K562 (cell line): ENCODE data around the gene SYNJ2. TPM values are rescaled to one million over a fixed set of nuclear protein-coding genes. Genes with fewer than 3 reads are reported as not detected.
A peak's percentile ranks its signal among the peaks of the same experiment; 100 is the strongest.

Source experiments
- CBFA2T3 ChIP-seq: fragments of 450-650 bp; IDR thresholded peaks from 2 replicates; pipeline ENCODE4 v1.6.1; 2017
- E2F1 ChIP-seq: sonication (generic); formaldehyde crosslinking; IDR thresholded peaks from 2 replicates; pipeline ENCODE4 v1.8.1; 2023; ENCODE audit warnings: mild to moderate bottlenecking, missing genetic modification reagents, moderate library complexity
- E2F6 ChIP-seq, 2 experiments: IDR thresholded peaks; 2 replicates each; pipeline ENCODE4 v1.6.1; 2011; ENCODE audit warnings: borderline replicate concordance in 1 of 2, control low read depth in 1 of 2, low read depth in 1 of 2, low read length in 1 of 2, mild to moderate bottlenecking in 1 of 2, mixed read lengths in 1 of 2, moderate library complexity in 1 of 2; ENCODE audit not compliant: insufficient read depth in 1 of 2, insufficient read length in 1 of 2, poor library complexity in 1 of 2, severe bottlenecking in 1 of 2; ENCODE audit errors: extremely low read depth in 1 of 2
- FOXM1 ChIP-seq, 2 experiments: fragments of 450-650 bp in 1 of 2; sonication (generic) in 1 of 2; formaldehyde crosslinking in 1 of 2; IDR thresholded peaks; 2 replicates each; pipeline versions ENCODE4 v1.6.1 to v1.9.0; 2017 to 2022; ENCODE audit warnings: low read depth in 2 of 2, mild to moderate bottlenecking in 2 of 2, missing genetic modification reagents in 1 of 2, moderate library complexity in 1 of 2
- ILK ChIP-seq: fragments of 450-650 bp; IDR thresholded peaks from 2 replicates; pipeline ENCODE4 v1.6.1; 2016; ENCODE audit warnings: missing genetic modification characterization, low read depth, mild to moderate bottlenecking, missing compliant biosample characterization, moderate library complexity, borderline replicate concordance
- NUFIP1 ChIP-seq: fragments of 450-650 bp; IDR thresholded peaks from 2 replicates; pipeline ENCODE4 v1.6.1; 2018; ENCODE audit not compliant: partially characterized antibody
- PHB ChIP-seq: fragments of 250-450 bp; sonication (Bioruptor Pico); IDR thresholded peaks from 2 replicates; pipeline ENCODE4 v1.5.0; 2021
- PTTG1 ChIP-seq: fragments of 450-650 bp; IDR thresholded peaks from 2 replicates; pipeline ENCODE4 v1.6.1; 2016; ENCODE audit warnings: low read depth, mild to moderate bottlenecking, missing genetic modification characterization, missing compliant biosample characterization
- YY1 ChIP-seq, 3 experiments: IDR thresholded peaks; 2 replicates each; pipeline ENCODE4 v1.6.1; 2011; ENCODE audit warnings: low read length in 2 of 3, mild to moderate bottlenecking in 2 of 3, moderate library complexity in 2 of 3, borderline replicate concordance in 1 of 3, control low read depth in 1 of 3, low read depth in 1 of 3; ENCODE audit not compliant: insufficient read depth in 3 of 3, insufficient replicate concordance in 2 of 3, control insufficient read depth in 1 of 3, insufficient read length in 1 of 3; ENCODE audit errors: extremely low read depth in 1 of 3
- ZNF12 ChIP-seq: sonication (generic); formaldehyde crosslinking; IDR thresholded peaks from 2 replicates; pipeline ENCODE4 v1.4.0; 2020; ENCODE audit warnings: mild to moderate bottlenecking, missing genetic modification reagents
- ZNF398 ChIP-seq: fragments of 250-450 bp; sonication (Bioruptor Pico); IDR thresholded peaks from 2 replicates; pipeline ENCODE4 v1.8.0; 2021; ENCODE audit warnings: moderate library complexity, mild to moderate bottlenecking, inconsistent platforms
- polyA plus RNA-seq, 8 experiments: library from polyadenylated mRNA; depleted of rRNA in 4 of 8; stranded (reverse) in 5 of 8; unstranded in 3 of 8; fragments of >200 nt; fragmentation: Nextera tagmentation in 2 of 8; fragmentation: Illumina TruSeq in 1 of 8; extraction: Ambion mirVana in 2 of 8; extraction: Trizol in 1 of 8; gene quantifications; 2 replicates each; pipeline versions ENCODE4 v1.2.1 to v1.2.3, GENCODE V29; 2011 to 2014; ENCODE audit warnings: inconsistent platforms in 1 of 8, missing spikeins in 1 of 8
- total RNA-seq, 7 experiments: library from RNA; depleted of rRNA in 6 of 7; stranded (reverse); fragments of >200 nt in 6 of 7; fragmentation: Illumina TruSeq in 2 of 7; extraction: Trizol in 2 of 7; gene quantifications; 2 replicates each; pipeline versions ENCODE4 v1.2.1 to v1.2.3, GENCODE V29; 2011 to 2021; ENCODE audit warnings: low replicate concordance in 1 of 7
- TF ChIP-seq, protein P1 (sequence below): fragments of 250-450 bp; sonication (Bioruptor Pico); IDR thresholded peaks from 2 replicates; pipeline ENCODE4 v1.5.0; 2021
- TF ChIP-seq, protein P2 (sequence below): fragments of 250-450 bp; sonication (Bioruptor Pico); IDR thresholded peaks from 2 replicates; pipeline ENCODE4 v1.5.0; 2022; ENCODE audit warnings: mild to moderate bottlenecking
- TF ChIP-seq, protein P3 (sequence below), 2 experiments: IDR thresholded peaks in 1 of 2; conservative IDR thresholded peaks in 1 of 2; 2 replicates each; pipeline ENCODE4 v1.6.1; 2016; ENCODE audit warnings: low read depth in 2 of 2, mild to moderate bottlenecking in 1 of 2, missing compliant biosample characterization in 1 of 2, missing genetic modification characterization in 1 of 2, moderate library complexity in 1 of 2

Gene SYNJ2
- total and polyA plus RNA-seq, 9 of the 15 experiments (the other 6 are each of a cell fraction or from before 2014, with no cell fraction given) = 3.0 to 27.7 (median 17.8) TPM

DNA sequence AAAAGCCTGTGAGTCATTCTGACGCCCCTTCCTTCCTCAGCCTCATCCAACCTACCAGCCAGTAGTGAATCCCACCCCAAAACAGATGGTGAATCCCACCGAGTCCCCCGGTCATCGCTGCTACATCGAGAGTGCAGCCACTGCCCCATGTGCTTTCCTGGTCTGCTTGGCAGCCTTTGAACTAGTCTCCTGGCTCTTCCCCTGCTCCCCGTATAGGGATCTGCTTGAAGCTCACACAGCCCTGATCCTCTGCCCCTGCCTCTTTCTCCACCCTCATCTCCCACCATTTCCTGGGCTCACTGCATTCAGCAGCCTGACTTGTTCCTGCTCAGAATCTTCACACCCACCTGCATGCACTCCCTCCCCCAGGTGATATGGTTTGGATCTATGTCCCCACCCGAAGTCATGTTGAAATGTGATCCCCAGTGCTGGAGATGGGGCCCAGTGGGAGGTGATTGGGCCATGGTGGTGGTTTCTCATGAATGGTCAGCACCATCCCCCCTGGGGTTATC is 14.6 kb downstream of the SYNJ2 start (continued):
- TF ChIP-seq, protein P1, sequence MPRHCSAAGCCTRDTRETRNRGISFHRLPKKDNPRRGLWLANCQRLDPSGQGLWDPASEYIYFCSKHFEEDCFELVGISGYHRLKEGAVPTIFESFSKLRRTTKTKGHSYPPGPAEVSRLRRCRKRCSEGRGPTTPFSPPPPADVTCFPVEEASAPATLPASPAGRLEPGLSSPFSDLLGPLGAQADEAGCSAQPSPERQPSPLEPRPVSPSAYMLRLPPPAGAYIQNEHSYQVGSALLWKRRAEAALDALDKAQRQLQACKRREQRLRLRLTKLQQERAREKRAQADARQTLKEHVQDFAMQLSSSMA (CRISPR knock-in tag) = no peak
- no peak for TF ChIP-seq E2F1 (CRISPR knock-in tag)
- peak in 1 of 3 experiments; percentile 16 for TF ChIP-seq YY1 (IDR thresholded peaks at IDR 0.05; ENCODE audit: borderline replicate concordance in 1 of 3, control insufficient read depth in 1 of 3, extremely low read depth in 1 of 3, insufficient read depth in 3 of 3, insufficient read length in 1 of 3, insufficient replicate concordance in 2 of 3, low read depth in 1 of 3, low read length in 2 of 3)
- TF ChIP-seq CBFA2T3 = peak; percentile 24; the same call in 1 of the 2 replicates
- TF ChIP-seq, protein P2, sequence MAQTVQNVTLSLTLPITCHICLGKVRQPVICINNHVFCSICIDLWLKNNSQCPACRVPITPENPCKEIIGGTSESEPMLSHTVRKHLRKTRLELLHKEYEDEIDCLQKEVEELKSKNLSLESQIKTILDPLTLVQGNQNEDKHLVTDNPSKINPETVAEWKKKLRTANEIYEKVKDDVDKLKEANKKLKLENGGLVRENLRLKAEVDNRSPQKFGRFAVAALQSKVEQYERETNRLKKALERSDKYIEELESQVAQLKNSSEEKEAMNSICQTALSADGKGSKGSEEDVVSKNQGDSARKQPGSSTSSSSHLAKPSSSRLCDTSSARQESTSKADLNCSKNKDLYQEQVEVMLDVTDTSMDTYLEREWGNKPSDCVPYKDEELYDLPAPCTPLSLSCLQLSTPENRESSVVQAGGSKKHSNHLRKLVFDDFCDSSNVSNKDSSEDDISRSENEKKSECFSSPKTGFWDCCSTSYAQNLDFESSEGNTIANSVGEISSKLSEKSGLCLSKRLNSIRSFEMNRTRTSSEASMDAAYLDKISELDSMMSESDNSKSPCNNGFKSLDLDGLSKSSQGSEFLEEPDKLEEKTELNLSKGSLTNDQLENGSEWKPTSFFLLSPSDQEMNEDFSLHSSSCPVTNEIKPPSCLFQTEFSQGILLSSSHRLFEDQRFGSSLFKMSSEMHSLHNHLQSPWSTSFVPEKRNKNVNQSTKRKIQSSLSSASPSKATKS (CRISPR knock-in tag) = no peak
- no peak for TF ChIP-seq ZNF398 (CRISPR knock-in tag)
- TF ChIP-seq ILK (tag) = no peak
- peak in 1 of 2 experiments; percentile 12 for TF ChIP-seq E2F6 (IDR thresholded peaks at IDR 0.05; ENCODE audit: borderline replicate concordance in 1 of 2, extremely low read depth in 1 of 2, insufficient read depth in 1 of 2, insufficient read length in 1 of 2, low read depth in 1 of 2, low read length in 1 of 2, poor library complexity in 1 of 2, severe bottlenecking in 1 of 2)
- no peak for TF ChIP-seq FOXM1 (IDR thresholded peaks at IDR 0.05; ENCODE audit: low read depth)
- TF ChIP-seq FOXM1 (CRISPR knock-in tag; IDR thresholded peaks at IDR 0.05; ENCODE audit: low read depth) = no peak
- TF ChIP-seq NUFIP1 = no peak
- TF ChIP-seq, protein P3, sequence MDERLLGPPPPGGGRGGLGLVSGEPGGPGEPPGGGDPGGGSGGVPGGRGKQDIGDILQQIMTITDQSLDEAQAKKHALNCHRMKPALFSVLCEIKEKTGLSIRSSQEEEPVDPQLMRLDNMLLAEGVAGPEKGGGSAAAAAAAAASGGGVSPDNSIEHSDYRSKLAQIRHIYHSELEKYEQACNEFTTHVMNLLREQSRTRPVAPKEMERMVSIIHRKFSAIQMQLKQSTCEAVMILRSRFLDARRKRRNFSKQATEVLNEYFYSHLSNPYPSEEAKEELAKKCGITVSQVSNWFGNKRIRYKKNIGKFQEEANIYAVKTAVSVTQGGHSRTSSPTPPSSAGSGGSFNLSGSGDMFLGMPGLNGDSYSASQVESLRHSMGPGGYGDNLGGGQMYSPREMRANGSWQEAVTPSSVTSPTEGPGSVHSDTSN (CRISPR knock-in tag; IDR thresholded peaks at IDR 0.05; ENCODE audit: low read depth) = no peak
- TF ChIP-seq, protein P3 (tag; conservative IDR thresholded peaks at IDR 0.05; ENCODE audit: low read depth) = no peak
- TF ChIP-seq PTTG1 (tag) = no peak
- peak; percentile 51; the same call in 1 of the 2 replicates for TF ChIP-seq ZNF12 (CRISPR knock-in tag)
- TF ChIP-seq PHB (CRISPR knock-in tag) = no peak
